LNCaP clone FGC (cell line): ENCODE results near the gene LEO1.

Experiments used
- DNase-seq: peaks from one replicate; pipeline ENCODE4 v3.0.0-alpha.2; 2011; ENCODE audit warnings: low read depth
- H3K4me3 ChIP-seq: 2 replicates; pipeline ENCODE4 v1.5.1; 2011; ENCODE audit warnings: mild to moderate bottlenecking, low read depth, low read length, control low read depth
- TF ChIP-seq, protein P1 (sequence below): IDR thresholded peaks from 2 replicates; pipeline ENCODE4 v1.5.1; 2012; ENCODE audit warnings: mild to moderate bottlenecking; ENCODE audit not compliant: control insufficient read depth, insufficient read depth; ENCODE audit errors: extremely low read depth

Gene LEO1

DNA sequence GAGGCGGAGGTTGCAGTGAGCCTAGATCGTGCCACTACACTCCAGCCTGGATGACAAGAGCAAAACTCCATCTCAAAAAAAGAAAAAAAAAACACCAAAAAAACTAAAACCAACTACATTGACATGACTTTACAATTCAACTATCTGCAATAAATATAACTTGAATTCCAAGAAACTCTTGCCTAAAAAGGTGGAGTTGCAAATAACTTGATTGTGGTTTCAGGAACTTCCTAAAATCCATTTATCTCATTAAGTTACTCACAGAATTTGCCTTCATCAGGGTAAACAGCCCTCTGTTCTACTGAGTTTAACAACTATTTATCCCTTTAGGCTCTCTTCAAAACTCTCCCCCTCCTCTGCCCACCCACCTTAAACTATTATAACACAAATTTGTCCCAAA, 44.7 kb upstream of the LEO1 start:
- no peak for DNase-seq
- TF ChIP-seq, protein P1, sequence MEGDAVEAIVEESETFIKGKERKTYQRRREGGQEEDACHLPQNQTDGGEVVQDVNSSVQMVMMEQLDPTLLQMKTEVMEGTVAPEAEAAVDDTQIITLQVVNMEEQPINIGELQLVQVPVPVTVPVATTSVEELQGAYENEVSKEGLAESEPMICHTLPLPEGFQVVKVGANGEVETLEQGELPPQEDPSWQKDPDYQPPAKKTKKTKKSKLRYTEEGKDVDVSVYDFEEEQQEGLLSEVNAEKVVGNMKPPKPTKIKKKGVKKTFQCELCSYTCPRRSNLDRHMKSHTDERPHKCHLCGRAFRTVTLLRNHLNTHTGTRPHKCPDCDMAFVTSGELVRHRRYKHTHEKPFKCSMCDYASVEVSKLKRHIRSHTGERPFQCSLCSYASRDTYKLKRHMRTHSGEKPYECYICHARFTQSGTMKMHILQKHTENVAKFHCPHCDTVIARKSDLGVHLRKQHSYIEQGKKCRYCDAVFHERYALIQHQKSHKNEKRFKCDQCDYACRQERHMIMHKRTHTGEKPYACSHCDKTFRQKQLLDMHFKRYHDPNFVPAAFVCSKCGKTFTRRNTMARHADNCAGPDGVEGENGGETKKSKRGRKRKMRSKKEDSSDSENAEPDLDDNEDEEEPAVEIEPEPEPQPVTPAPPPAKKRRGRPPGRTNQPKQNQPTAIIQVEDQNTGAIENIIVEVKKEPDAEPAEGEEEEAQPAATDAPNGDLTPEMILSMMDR: no peak
- H3K4me3 ChIP-seq: no peak overlapping the region

DNA sequence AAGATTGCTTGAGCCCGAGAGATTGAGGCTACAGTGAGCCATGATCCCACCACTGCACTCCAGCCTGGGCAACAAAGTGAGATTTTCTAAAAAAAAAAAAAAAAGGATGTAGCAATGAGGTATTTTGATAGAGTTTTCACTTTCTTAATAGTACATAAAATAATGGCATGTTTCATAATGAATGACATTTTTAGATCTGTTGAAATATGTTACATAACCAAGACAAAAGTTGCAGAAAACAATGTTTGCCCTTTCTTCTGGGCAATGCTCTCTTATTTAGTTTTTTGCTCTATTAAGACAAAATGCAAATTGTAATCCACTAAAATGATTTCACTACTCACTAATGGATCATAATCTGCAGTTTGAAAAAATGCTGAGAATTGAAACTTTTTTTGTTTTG, 43.0 kb upstream of the LEO1 start:
- no peak overlapping the region for H3K4me3 ChIP-seq
- no peak for DNase-seq
- TF ChIP-seq, protein P1: no peak

DNA sequence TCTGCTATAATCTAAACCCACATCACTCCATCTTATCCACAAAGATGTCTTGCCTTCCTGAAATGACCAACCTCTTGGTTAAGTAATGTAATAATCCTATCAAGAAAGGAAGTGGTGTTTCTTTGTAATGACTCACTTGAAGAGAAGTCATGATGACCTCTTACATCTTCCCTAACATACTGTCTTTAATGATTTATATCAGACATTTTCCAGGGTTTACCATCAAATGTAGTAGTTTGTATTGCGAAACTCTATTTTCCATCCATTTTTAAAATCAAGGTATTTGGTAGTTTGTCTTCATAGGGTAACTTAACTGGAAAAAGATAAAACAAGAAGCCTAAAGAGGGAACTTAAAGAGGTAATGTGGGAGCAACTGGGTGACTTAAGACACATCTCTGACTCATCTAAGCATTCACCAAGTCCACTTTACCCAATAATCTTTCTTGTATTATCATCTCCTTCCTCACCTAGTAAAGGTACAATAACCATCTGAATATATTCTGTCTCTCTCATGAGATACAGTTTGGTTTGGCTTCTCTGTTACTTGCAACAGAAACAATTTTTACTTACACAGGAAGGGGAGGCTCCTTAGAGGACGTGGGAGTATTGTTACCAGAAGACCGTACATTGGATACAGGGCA, 41.7 kb upstream of the LEO1 start:
- DNase-seq: no peak

DNA sequence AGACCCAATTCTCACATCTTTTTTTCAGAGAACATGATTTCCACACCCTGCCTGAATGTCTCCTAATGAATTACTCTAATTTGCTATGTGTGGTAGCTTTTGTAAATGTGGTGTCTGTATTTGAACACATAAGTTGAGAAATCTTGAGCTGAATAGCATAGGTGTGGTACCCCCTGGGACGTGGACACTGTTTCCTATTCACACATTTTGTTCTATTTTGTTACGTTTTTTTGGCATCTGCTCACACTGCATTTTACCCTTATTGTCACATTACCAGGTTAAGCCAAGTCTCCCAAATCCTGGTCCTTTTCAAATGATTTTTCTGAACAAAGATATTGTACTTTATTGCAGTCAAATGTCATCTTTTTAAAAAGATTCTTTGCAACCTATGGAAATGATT, 40.6 kb upstream of the LEO1 start:
- DNase-seq: no peak
- no peak overlapping the region for H3K4me3 ChIP-seq
- TF ChIP-seq, protein P1: no peak

More for the DNA sequence above, 41.7 kb upstream of the LEO1 start:
- no peak overlapping the region for H3K4me3 ChIP-seq
- TF ChIP-seq, protein P1: no peak

DNA sequence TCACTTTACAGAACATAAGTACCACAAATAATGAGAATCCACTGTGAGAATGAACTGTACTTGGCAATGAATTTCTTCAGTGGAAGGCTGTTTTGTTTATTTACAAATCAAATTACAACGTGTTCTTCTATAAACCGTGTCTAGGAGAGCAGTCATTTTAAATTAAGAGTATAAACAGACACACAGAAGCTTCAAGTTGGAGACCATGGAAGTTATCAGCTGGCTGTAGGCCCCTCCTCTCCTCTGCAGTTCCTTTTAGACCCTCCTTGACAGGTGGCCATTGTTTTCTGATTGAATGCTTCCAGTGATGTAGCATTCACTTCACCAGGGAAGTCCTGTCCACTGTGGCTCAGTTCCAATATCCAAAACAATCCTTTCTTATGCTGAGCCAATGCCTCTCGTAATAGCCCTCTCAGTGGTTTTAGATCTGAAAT, 40.1 kb upstream of the LEO1 start:
- TF ChIP-seq, protein P1: no peak
- DNase-seq: peak; percentile 92
- no peak overlapping the region for H3K4me3 ChIP-seq

DNA sequence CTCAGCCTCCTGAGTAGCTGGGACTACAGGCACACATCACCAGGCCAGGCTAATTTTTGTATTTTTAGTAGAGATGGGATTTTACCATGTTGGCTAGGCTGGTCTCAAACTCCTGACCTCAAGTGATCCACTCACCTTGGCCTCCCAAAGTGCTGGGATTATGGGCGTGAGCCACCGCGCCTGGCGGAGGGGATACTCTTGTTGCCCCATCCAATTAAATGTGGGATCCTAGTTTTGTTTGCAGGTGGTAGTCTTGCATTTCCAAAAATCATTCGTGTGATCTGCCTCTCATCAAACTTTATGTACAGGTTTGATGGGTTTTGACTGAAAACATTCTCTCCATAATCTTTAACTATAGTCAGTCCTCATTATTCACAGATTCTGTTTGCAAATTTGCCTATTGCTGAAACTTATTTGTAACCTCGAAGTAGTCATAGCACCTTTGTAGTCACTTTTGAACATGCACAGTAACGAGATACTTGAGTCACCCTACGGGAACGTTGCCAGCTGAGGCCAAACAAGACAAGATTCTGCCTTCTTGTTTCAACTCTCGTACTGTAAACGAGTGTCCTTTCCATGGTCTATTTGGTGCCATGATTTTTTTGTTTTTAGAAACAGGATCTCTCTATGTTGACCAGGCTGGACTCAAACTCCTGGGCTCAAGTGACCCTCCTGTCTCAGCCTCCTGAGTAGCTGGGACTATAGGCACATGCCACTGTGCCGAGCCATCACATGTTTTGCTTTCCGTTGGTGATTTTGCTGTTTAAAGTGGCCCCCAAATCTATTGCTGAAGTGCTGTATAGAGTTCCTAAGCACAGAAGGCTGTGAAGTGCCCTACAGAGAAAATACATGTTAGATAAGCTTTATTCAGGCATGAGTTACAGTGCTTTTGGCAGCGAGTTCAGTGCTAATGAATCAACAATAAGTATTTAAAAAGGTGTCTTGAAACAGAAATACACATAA, 39.3 kb upstream of the LEO1 start:
- TF ChIP-seq, protein P1: no peak
- no peak overlapping the region for H3K4me3 ChIP-seq
- peak; percentile 73 for DNase-seq
